Kidney glomerular epithelial cell (primary cell): ENCODE results near the gene HDAC4.

Experiments
- DNase-seq: peaks from one replicate; lab custom pipeline; 2025; lab: John Stamatoyannopoulos, UW

Gene HDAC4

DNA sequence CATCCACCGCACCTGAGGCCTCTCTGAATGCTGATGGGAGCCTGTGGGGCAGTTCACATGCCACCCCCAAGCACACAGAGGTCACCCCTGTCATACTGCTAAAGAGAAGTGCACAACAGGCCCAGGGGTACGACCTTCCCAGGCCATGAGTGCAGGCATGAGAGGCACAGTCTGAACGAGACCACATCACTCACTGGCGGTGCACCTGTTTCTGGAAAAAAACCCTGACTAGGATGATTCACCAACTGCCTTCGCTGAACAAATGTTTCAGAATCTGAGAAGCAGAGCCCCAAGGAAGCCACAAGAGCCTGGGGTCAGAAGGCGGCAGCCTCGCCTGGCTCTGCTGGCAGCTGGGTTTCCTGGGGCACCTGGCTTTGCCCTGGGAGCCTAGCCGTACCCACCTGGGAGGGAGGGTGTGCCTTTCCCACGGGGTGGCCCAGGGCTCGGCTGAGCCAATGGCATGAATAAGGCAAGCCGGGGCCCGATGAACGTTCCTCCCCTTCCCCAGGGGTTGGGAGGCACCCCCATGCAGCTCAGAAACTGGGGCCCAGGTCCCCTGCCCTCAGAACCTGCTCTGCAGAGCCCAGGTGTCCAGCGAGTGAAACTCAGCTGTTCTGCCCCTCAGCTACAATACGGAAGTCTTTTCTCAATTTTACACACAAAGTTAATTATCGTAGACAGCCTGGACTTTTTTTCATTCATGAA, 73.8 kb downstream of the HDAC4 start:
- no peak for DNase-seq

GRCh38 chr2:239324456-239324855, 76.4 kb downstream of the HDAC4 start:
- no peak for DNase-seq

- DNase-seq, result no peak
These were observed 77.4 kb downstream of the HDAC4 start for GRCh38 chr2:239323447-239323846.

DNA sequence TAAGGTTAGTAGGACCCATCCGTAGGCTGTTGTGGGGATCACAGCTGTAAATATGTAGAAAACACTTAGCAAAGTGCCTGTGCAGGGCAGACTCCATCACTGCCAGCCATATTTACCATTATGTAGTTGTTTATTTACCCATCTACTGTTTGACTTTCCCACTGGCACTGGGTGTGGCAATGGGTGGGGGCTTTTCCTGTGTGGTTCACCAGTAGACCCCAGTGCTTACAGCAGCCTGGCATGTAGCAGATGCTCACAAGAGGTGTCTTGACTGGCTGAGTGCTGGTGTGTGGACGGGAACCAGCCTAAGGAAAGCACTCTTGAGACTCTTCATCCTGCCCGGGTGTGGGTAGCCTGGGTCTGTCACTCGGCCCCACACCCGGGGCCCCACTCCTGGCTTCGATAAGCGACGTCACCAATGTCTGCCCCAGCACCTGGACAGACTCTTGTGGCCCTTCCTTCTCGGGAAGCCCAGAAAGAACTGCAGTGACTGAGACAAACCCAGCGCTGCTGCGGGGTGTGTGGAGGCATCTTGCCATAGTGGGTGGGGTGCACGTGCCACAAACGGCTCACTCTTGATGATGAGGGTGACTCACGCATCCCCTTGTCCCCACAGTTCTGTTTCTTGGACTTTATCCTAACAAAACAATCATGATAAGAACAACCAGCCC, 78.3 kb downstream of the HDAC4 start:
- no peak for DNase-seq

- no peak for DNase-seq
These were observed 79.0 kb downstream of the HDAC4 start for GRCh38 chr2:239321596-239322415.

- DNase-seq, result no peak
These were observed 81.8 kb downstream of the HDAC4 start for GRCh38 chr2:239318790-239319661.

DNA sequence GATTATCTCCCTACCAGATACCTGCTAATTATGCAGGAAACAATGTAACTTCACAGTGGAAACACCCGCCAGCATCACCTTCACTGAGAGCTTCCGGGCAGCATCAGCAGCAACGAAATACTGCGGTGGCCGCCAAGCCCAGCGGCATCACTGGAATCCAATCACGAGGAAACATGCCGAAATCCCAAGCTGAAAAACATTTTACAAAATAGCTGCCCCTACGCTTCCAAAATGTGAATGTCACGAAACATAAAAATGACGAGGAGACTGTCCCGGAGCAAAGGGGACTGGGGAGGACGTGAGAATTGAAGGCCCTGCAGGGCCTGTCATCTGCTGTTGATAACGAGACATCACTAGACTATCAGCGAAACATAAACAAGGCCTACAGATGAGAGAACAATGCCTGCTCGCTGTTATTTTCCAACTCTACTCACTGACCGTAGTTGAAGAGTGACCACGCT, 82.6 kb downstream of the HDAC4 start:
- DNase-seq, result no peak

DNA sequence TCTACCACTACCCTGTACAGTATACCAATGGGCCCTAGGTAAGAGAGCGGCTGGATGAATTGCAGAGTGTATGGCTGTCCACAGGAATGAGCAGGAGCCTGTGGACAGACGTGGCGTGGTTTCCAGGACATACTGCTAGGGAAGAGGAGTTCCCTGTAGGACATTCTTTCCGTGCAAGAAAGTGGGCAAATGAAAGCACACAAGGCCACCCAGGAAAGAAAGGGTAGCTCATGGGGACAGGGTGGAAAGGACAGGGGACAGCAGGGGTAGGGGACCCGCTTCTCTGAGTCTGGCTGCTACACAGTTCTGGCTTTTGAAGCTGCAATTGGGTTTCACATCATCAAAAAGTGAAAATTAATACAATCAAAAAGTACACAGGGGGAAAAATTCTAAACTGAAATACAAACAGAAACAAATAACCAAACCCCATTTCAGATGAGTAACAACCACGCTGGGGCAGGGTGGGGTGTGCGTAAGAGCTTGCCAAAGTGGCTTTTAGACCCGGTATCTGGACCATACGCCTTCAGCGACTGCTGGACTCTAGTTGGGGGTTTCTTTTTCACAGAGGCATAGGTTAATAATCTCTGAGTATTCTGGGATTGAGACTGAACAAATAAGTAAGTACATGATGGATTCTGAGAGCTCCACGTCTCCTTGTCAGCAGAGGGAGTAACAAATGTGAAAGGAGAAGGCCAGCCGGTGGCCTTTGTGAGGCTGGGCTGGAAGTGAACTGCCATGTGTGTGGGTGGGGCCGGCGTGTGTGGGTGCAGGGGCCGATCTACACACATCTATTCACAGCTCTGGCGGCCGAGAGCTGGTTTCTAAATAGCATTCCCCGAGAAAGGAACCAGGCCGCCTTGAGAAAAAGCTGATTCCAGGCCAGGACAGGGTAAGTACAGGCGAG, 84.0 kb downstream of the HDAC4 start:
- no peak for DNase-seq

DNA sequence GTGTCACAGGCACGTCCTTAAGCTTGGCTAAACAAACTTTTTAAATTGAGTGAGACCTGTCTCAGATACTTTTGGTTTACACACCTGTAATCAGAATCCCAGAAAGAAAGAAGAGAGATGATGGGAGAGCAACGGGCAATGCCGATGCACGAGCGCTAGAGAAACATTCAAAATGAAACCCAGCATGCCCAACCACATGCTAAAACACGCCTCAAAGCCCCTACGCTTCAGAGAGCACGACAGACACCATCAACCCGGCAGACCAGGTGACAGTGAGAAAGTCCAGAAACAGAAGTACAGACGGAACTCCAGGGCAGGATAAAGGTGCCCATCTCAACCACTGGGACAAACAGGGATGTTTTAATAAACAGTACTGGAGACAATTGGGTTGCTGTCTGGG, 85.5 kb downstream of the HDAC4 start:
- DNase-seq, result no peak

DNA sequence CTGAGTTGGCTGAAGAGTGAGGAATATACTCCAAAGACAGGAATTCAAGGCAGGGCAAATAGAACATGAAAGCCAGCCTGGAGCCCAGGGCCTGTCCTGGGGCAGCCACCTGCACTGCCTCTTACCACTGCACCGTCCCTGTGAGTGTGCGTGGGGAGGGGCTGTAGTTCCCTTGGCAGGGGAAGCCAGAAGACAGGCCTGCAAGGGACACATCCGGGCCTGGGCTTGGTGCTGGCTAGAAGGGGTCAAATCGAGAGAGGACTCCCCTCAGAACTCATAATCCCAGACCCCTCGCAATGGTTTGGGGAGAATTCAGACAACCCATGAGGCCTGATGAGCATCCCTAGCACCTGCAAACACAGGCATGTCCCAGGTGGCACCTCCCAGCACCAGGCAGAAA, 87.0 kb downstream of the HDAC4 start:
- DNase-seq, result no peak

- DNase-seq, result no peak
These were observed 87.8 kb downstream of the HDAC4 start for GRCh38 chr2:239312741-239313667.

DNA sequence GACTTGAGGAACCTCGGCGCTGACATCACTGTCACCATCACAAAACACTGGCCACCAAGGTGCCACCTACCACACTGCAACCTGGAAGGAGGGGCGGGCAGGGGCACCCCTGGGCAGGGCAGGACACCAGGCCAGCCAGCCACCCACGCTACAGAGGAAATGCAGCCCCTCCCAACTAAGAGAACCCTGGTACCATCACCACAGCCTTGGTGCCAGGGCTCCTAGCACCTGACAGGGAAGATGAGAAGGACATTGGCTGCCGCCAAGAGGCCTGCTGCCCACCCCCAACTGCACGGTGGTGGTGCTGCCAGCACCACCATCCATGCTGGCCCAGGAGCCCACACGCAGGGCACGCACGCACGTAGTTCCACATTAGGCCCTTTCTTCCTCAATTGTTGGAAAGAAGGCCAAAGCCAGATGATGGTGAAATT, 88.7 kb downstream of the HDAC4 start:
- DNase-seq, result no peak

GRCh38 chr2:239311132-239312040, 89.4 kb downstream of the HDAC4 start:
- DNase-seq, result no peak

- no peak for DNase-seq
These were observed 90.3 kb downstream of the HDAC4 start for GRCh38 chr2:239310401-239311061.

DNA sequence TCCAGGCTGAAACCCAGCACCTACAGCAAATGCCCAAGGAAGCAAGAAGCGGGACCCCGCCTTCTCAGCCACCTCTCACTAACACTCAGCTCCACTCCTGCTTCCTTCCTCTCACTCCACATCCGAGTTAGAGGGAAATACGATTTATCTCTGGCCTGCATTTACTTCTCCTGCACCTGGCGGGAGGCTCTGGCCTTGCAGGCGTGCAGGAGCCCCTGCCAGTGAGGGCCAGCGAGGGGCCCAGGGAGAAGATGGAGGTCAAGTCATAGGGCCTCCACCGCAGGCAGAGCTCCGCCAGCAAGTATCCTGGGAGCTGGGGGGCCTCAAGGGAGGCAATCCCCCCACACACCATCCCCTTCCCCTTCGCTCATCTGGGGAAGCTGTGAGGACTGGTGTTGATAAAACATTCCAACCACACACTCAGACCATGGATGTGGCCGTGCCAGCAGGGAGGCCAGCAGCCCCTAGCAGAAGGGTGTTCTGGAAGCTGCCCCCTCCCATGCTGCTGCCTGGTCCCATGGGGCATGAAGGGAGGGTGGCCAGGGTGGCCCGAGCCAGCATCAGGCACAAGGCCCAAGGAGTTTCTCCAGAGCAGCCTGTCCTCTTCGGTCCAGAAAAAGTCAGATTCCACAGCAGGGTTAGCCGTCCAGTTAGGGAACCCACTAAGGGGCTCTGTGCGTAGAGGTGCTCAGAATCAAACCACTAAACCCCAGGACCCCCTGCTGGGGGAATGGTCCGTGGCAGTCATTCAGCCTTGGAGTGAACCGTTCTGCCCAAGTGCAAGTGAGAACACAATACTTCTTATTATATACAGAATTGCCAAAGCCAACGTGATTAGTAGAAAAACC, 91.2 kb downstream of the HDAC4 start:
- DNase-seq, result no peak

DNA sequence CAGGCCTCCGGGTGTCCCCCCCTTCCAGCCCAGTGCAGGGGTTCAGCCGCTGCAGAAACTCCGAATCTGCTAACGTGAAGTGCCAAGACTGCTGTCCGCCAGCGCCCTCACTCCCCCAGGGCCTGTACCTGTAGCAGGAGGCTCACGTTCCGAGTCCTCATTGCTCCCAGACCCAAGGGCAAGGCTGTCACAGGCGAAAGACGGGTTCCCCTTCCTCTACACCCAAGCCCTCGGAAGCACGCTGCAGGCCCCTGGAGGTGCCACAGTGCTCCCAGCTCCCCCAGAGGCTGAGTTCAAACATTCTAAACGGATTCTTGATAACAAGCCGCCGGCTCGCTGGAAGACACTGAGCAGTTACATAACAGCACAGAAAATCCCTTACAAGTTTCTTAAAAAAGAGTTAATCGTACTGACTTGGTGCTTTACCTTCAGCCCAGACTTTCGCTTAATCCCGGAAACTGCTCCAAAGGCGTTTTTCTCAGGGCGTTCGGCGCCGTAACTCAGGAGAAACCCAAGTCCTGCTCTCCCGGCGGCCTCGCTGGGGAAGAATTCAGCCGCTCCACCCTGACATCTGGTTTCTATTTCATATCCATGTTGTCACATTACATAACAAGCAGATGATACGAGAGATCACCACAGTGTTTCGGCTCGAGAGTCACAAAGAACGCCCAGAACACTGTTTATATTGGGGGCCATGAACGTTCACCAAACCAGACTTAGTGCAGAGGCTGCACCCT, 92.0 kb downstream of the HDAC4 start:
- DNase-seq, result no peak
